ENCODE measurements around the gene ZNF385B.

Gene ZNF385B

GRCh38 chr2:179650420-179650819 lies 211.0 kb downstream of the ZNF385B start:
- H3K4me3 ChIP-seq (ENCODE audit: low read depth, low read length): no peak overlapping the region
- DNase-seq (ENCODE audit: low read depth, low spot score): no peak
- no peak for TF ChIP-seq CTCF (IDR thresholded peaks at IDR 0.05; ENCODE audit: low read depth, low read length)
- in situ Hi-C loops (cut with HindIII; ENCODE audit: low sequenced_read_pairs): no loop called here

GRCh38 chr2:179646862-179647587 lies 214.4 kb downstream of the ZNF385B start:
- TF ChIP-seq CTCF (IDR thresholded peaks at IDR 0.05; ENCODE audit: low read depth, low read length): no peak
- in situ Hi-C loops (cut with HindIII; ENCODE audit: low sequenced_read_pairs): no loop called here
- no peak for DNase-seq (ENCODE audit: low read depth, low spot score)
- H3K4me3 ChIP-seq (ENCODE audit: low read depth, low read length): no peak overlapping the region

GRCh38 chr2:179646173-179646769 lies 215.1 kb downstream of the ZNF385B start:
- H3K4me3 ChIP-seq (ENCODE audit: low read depth, low read length): no peak overlapping the region
- DNase-seq (ENCODE audit: low read depth, low spot score): no peak
- TF ChIP-seq CTCF (IDR thresholded peaks at IDR 0.05; ENCODE audit: low read depth, low read length): no peak
- in situ Hi-C loops (cut with HindIII; ENCODE audit: low sequenced_read_pairs): no loop called here

GRCh38 chr2:179645047-179645446 lies 216.4 kb downstream of the ZNF385B start:
- in situ Hi-C loops (cut with HindIII; ENCODE audit: low sequenced_read_pairs): no loop called here
- DNase-seq (ENCODE audit: low read depth, low spot score): no peak
- H3K4me3 ChIP-seq (ENCODE audit: low read depth, low read length): no peak overlapping the region
- TF ChIP-seq CTCF (IDR thresholded peaks at IDR 0.05; ENCODE audit: low read depth, low read length): no peak

GRCh38 chr2:179642462-179642861 lies 218.9 kb downstream of the ZNF385B start:
- no peak for DNase-seq (ENCODE audit: low read depth, low spot score)
- in situ Hi-C loops (cut with HindIII; ENCODE audit: low sequenced_read_pairs): no loop called here
- no peak for TF ChIP-seq CTCF (IDR thresholded peaks at IDR 0.05; ENCODE audit: low read depth, low read length)
- H3K4me3 ChIP-seq (ENCODE audit: low read depth, low read length): no peak overlapping the region

- no peak for DNase-seq (ENCODE audit: low read depth, low spot score)
- no peak overlapping the region for H3K4me3 ChIP-seq (ENCODE audit: low read depth, low read length)
- in situ Hi-C loops (cut with HindIII; ENCODE audit: low sequenced_read_pairs): no loop called here
- no peak for TF ChIP-seq CTCF (IDR thresholded peaks at IDR 0.05; ENCODE audit: low read depth, low read length)
Observed at GRCh38 chr2:179636995-179637394, 224.4 kb downstream of the ZNF385B start.

Data from astrocyte of the spinal cord (primary cell).